Measurements from ENCODE around the gene DNAH5.

The DNAH5 gene

DNA sequence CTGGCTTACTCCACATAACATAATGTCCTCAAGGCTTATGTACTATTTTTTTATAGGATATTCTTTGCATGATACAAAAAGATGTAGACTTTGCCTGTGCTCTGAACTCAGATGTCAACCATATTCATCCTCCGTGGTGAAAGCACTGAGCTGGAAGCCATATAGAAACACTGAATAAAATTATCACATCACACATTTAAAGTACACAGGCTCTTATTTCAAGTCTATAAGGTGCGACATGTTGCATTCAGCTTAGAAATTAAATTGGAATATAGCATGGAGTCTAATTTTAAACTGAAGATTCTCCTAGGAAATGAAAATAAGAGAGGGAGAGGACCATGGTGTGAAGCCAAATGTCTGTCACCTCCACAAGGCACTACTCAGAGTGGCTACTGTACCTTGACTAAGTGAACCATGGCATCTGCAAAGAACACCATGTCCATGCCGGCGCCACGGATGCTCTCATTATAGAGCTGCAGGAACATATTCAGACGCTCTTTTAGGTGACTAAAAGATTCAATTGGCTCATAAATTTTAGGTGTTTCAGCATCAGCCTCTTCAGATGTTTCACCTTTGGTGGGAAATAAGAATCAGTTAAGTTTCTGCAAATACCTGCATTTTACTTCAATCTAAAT is 158.6 kb downstream of the DNAH5 start:
- Mint-ChIP-seq H3K4me3 (no peak overlapping the region), H3K27me3 (ENCODE audit: low read depth, poor library complexity) (no peaks in the 10 kb centered on the region), H3K27ac (no peak overlapping the region), H3K4me1 (peaks cover 9% of the 10 kb centered on the region), H3K36me3 (ENCODE audit: low read depth) (no peaks in the 10 kb centered on the region), H3K9me3 (no peaks in the 10 kb centered on the region)
- no peak for DNase-seq
- TF ChIP-seq, protein P1, sequence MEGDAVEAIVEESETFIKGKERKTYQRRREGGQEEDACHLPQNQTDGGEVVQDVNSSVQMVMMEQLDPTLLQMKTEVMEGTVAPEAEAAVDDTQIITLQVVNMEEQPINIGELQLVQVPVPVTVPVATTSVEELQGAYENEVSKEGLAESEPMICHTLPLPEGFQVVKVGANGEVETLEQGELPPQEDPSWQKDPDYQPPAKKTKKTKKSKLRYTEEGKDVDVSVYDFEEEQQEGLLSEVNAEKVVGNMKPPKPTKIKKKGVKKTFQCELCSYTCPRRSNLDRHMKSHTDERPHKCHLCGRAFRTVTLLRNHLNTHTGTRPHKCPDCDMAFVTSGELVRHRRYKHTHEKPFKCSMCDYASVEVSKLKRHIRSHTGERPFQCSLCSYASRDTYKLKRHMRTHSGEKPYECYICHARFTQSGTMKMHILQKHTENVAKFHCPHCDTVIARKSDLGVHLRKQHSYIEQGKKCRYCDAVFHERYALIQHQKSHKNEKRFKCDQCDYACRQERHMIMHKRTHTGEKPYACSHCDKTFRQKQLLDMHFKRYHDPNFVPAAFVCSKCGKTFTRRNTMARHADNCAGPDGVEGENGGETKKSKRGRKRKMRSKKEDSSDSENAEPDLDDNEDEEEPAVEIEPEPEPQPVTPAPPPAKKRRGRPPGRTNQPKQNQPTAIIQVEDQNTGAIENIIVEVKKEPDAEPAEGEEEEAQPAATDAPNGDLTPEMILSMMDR (IDR thresholded peaks at IDR 0.05) = no peak

DNA sequence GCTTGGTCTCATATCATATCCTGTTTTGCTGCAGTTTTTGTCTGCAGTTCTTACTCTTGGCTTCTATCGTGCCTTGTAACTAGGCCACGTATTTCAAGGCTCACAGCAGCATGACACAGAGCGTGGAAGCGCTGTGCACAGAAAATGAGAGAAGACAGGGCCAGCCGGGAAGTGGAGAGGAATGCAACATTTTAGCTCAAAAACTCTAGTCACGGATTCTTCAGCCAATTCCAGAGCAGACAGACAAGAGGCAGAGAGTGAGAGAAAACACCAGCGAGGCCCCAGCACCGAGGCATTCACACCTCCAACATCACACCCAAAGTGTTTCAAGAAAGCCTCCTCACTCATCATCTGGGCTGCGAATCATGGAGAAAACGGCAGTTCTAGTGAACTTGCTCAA is 160.8 kb downstream of the DNAH5 start:
- peaks cover 9% of the 10 kb centered on the region for H3K4me1 Mint-ChIP-seq
- no peak overlapping the region for H3K27ac Mint-ChIP-seq
- TF ChIP-seq, protein P1 (IDR thresholded peaks at IDR 0.05) = no peak
- DNase-seq = no peak
- no peak overlapping the region for H3K4me3 Mint-ChIP-seq
- no peaks in the 10 kb centered on the region for H3K27me3 Mint-ChIP-seq (ENCODE audit: low read depth, poor library complexity)
- H3K9me3 Mint-ChIP-seq = no peaks in the 10 kb centered on the region
- H3K36me3 Mint-ChIP-seq (ENCODE audit: low read depth) = no peaks in the 10 kb centered on the region

DNA sequence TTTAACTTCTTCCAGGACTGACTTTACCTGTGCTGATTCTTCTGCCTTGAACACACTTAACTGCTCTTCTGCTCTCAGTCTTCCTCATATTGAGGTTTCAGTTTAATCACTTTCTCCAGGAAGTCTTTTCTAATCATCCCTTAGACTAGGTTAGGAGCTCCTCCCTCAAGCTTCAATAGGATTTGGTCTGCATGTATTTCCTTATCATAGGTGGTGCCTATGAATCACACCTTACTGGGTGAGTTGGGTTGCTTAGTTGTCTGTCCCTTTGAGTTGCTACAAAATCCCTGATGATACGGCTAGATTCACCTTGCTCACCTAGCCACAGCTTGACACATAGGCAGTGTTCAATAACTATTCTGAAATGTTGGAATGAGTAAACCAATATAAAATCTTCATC is 164.4 kb downstream of the DNAH5 start:
- peaks cover 9% of the 10 kb centered on the region for H3K4me1 Mint-ChIP-seq
- no peak for DNase-seq
- H3K36me3 Mint-ChIP-seq (ENCODE audit: low read depth) = no peaks in the 10 kb centered on the region
- H3K4me3 Mint-ChIP-seq = no peak overlapping the region
- H3K27me3 Mint-ChIP-seq (ENCODE audit: low read depth, poor library complexity) = no peaks in the 10 kb centered on the region
- H3K9me3 Mint-ChIP-seq = no peaks in the 10 kb centered on the region
- no peak overlapping the region for H3K27ac Mint-ChIP-seq
- TF ChIP-seq, protein P1 (IDR thresholded peaks at IDR 0.05) = no peak

DNA sequence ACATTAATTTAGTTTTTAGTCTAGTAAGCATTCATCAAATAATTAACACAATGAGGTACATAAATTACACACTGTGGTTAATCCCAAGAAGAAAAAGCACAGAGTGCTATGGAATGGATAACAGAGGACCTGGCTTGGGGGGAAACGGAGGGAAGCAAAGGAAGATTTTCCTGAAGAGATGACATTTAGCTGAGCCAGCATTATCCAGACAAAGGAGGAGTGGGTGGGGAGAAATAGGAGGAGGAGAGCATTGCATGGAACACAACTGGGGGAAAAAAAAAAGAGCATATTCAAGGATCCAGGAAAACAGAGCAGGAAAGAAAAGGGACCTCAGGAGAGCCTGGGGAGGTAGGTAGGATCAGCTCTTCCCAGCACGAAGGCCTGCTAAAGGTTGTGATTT is 170.8 kb downstream of the DNAH5 start:
- no peak overlapping the region for H3K4me3 Mint-ChIP-seq
- no peak for DNase-seq
- no peaks in the 10 kb centered on the region for H3K4me1 Mint-ChIP-seq
- TF ChIP-seq, protein P1 (IDR thresholded peaks at IDR 0.05) = no peak
- H3K27ac Mint-ChIP-seq = no peak overlapping the region
- no peaks in the 10 kb centered on the region for H3K36me3 Mint-ChIP-seq (ENCODE audit: low read depth)
- H3K9me3 Mint-ChIP-seq = no peaks in the 10 kb centered on the region
- H3K27me3 Mint-ChIP-seq (ENCODE audit: low read depth, poor library complexity) = peaks cover 7% of the 10 kb centered on the region

DNA sequence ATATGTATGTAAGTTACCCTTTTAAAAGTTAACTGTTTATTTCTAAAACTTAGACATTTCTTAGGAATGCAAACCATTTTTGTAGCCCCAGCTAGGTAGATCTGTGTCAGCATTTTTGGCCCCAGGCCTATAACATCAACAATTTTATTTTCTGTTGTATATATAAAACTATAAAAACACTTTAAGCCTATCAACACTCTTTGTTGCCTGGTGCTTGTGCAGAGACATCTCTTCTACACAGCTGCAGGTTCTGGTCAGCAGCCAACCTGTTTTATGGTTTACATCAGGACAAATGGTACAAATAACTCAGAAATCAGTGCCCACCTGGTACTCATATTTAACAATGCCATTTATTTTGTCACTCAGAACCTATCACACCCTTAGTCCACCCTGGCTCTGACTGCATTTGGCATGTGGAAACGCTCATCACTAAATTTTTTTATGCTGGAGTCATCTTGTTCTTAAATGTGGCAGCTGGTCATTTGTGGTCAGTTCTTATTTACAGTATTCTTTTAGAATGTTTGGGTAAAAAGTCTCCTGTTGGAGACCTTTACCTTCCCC is 173.4 kb downstream of the DNAH5 start:
- Mint-ChIP-seq H3K27ac (no peak overlapping the region), H3K36me3 (ENCODE audit: low read depth) (no peaks in the 10 kb centered on the region), H3K27me3 (ENCODE audit: low read depth, poor library complexity) (peaks cover 7% of the 10 kb centered on the region), H3K4me1 (no peaks in the 10 kb centered on the region), H3K9me3 (no peaks in the 10 kb centered on the region), H3K4me3 (no peak overlapping the region)
- no peak for DNase-seq
- TF ChIP-seq, protein P1 (IDR thresholded peaks at IDR 0.05) = no peak

DNA sequence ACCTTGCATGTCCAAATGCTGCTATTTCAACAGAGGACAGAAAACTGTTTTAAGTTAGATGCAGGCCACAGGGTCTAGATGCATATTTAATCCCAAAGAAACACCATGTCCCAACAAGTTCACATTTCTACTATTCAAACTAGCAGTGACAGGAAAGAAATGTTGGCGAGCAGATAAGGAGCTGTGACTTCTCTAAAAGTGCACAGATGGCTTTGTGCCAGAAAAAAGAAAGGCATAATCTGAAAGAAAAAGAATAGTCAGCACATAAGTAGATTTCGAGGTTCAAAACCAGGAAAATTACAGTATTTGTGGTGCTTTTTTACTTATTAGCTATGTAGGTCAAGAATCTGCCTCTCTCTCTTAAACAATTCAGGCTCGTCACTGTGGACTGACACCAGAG is 178.3 kb downstream of the DNAH5 start:
- TF ChIP-seq, protein P1 (IDR thresholded peaks at IDR 0.05) = no peak
- no peak for DNase-seq
- no peaks in the 10 kb centered on the region for H3K36me3 Mint-ChIP-seq (ENCODE audit: low read depth)
- no peaks in the 10 kb centered on the region for H3K4me1 Mint-ChIP-seq
- no peak overlapping the region for H3K27ac Mint-ChIP-seq
- H3K9me3 Mint-ChIP-seq = no peaks in the 10 kb centered on the region
- H3K27me3 Mint-ChIP-seq (ENCODE audit: low read depth, poor library complexity) = no peaks in the 10 kb centered on the region
- no peak overlapping the region for H3K4me3 Mint-ChIP-seq
